ENCODE data around the gene RAI2. TPM values are rescaled to one million over a fixed set of nuclear protein-coding genes. Genes with fewer than 3 reads are reported as not detected.
A peak's percentile ranks its signal among the peaks of the same experiment; 100 is the strongest.
"Not testable (repeated sequence)": the region's sequence is repeated elsewhere in the genome, so short reads cannot be mapped to it uniquely, and the experiment has no call there.

Gene RAI2
- total RNA-seq, 4 donors from 2014 or later, result 6.0 to 80.1 (median 27.5) TPM

DNA sequence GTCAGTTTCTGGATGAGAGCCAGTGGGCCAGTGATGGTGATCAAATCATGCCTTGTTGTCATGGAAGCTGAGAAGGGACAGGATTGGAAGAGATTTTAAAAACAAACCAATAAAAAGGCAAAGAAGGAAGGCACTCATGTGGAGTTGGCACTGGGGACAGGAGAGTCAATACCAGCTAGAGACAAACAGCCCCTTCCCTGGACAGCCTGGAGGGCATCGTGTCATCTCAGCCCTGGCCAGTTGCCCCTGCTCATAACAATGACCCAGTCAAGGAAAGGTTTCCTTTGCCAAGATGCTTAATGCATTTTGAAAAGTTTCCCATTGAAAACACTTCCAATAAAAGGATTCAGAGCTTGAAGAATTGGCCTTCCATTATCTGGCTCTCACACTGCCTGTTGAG is 68.3 kb downstream of the RAI2 start:
- H3K27ac ChIP-seq, result no peak overlapping the region
- H3K27me3 ChIP-seq, result no peaks in the 10 kb centered on the region
- no peak for DNase-seq
- intact Hi-C loops (cut with DNase I; ENCODE audit: low total_unique reads), result no loop called here
- TF ChIP-seq, protein P1, sequence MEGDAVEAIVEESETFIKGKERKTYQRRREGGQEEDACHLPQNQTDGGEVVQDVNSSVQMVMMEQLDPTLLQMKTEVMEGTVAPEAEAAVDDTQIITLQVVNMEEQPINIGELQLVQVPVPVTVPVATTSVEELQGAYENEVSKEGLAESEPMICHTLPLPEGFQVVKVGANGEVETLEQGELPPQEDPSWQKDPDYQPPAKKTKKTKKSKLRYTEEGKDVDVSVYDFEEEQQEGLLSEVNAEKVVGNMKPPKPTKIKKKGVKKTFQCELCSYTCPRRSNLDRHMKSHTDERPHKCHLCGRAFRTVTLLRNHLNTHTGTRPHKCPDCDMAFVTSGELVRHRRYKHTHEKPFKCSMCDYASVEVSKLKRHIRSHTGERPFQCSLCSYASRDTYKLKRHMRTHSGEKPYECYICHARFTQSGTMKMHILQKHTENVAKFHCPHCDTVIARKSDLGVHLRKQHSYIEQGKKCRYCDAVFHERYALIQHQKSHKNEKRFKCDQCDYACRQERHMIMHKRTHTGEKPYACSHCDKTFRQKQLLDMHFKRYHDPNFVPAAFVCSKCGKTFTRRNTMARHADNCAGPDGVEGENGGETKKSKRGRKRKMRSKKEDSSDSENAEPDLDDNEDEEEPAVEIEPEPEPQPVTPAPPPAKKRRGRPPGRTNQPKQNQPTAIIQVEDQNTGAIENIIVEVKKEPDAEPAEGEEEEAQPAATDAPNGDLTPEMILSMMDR (IDR thresholded peaks at IDR 0.05), result no peak
- no peak for TF ChIP-seq POLR2A (IDR thresholded peaks at IDR 0.05)
- no peaks in the 10 kb centered on the region for H3K4me1 ChIP-seq
- H3K9me3 ChIP-seq, result no peaks in the 10 kb centered on the region
- no peaks in the 10 kb centered on the region for H3K36me3 ChIP-seq
- no peak overlapping the region for H3K4me3 ChIP-seq

GRCh38 chrX:17788956-17789562 is 72.0 kb downstream of the RAI2 start:
- Histone ChIP-seq H3K36me3 (no peaks in the 10 kb centered on the region), H3K27ac (no peak overlapping the region), H3K9me3 (no peaks in the 10 kb centered on the region), H3K4me3 (no peak overlapping the region), H3K27me3 (no peaks in the 10 kb centered on the region), H3K4me1 (no peaks in the 10 kb centered on the region)
- no peak for DNase-seq
- no peak for TF ChIP-seq POLR2A (IDR thresholded peaks at IDR 0.05)
- TF ChIP-seq, protein P1 (IDR thresholded peaks at IDR 0.05), result no peak
- intact Hi-C loops (cut with DNase I; ENCODE audit: low total_unique reads), result no loop called here

DNA sequence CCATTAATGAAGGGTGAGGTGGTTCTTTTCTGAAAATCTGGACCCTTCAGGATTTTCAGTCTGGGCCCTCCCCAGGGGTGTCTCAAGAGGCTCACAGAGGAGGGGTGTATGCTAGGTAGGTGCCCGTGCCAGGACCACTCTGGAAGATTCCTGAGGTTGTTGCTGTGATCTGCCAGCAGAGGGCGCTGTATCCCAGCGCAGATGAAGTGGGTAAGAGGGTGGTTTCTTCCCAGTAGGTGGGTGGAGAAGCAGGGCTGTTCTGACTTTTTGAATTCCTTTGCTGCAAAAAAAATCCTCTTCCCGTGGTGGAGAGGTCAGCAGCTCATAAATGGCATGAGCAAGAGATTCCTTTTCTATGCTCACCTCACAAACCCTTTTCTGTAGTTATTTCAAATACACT is 72.7 kb downstream of the RAI2 start:
- Histone ChIP-seq H3K9me3 (no peaks in the 10 kb centered on the region), H3K27me3 (no peaks in the 10 kb centered on the region), H3K4me3 (no peak overlapping the region), H3K36me3 (no peaks in the 10 kb centered on the region), H3K27ac (no peak overlapping the region), H3K4me1 (no peaks in the 10 kb centered on the region)
- no peak for TF ChIP-seq POLR2A (IDR thresholded peaks at IDR 0.05)
- TF ChIP-seq, protein P1 (IDR thresholded peaks at IDR 0.05), result peak; percentile 63 to 76 (median 69)
- peak; percentile 36 to 47 for DNase-seq
- intact Hi-C loops (cut with DNase I; ENCODE audit: low total_unique reads), result no loop called here

DNA sequence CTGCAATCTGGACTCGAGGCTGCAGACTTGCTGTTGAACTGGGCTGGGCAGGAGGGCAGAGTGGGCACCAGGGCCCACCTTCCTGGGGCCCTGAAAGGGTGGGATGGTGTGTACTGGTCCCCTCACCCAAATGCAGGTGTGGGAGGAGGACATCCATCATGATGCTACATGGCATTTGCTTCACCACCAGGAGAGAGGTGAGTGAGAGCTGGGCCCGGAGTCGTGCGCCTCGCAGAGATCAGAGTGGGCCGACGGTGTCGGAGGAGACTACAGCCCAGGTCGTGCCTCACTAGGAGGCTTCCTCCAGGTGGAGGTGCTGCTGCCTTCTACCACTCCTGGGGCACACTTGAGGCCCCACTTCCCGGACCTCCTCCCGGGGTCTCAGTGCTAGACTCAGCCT is 73.5 kb downstream of the RAI2 start:
- TF ChIP-seq, protein P1 (IDR thresholded peaks at IDR 0.05), result no peak
- TF ChIP-seq POLR2A (IDR thresholded peaks at IDR 0.05), result no peak
- intact Hi-C loops (cut with DNase I; ENCODE audit: low total_unique reads), result no loop called here
- Histone ChIP-seq H3K9me3 (no peaks in the 10 kb centered on the region), H3K27ac (no peak overlapping the region), H3K4me1 (no peaks in the 10 kb centered on the region), H3K27me3 (no peaks in the 10 kb centered on the region), H3K4me3 (no peak overlapping the region), H3K36me3 (no peaks in the 10 kb centered on the region)
- DNase-seq, result no peak

- DNase-seq; H3K36me3 ChIP-seq; intact Hi-C loops (cut with DNase I; ENCODE audit: low total_unique reads); H3K27ac ChIP-seq; H3K9me3 ChIP-seq; H3K4me1 ChIP-seq; H3K4me3 ChIP-seq; H3K27me3 ChIP-seq: not testable (repeated sequence)
Observed at GRCh38 chrX:17786554-17787347, 74.3 kb downstream of the RAI2 start.

Data from uterus (tissue), 4 donors.